ENCODE results near the gene NPIPA3.
"Not testable (repeated sequence)": the region's sequence is repeated elsewhere in the genome, so short reads cannot be mapped to it uniquely, and the experiment has no call there.

DNA sequence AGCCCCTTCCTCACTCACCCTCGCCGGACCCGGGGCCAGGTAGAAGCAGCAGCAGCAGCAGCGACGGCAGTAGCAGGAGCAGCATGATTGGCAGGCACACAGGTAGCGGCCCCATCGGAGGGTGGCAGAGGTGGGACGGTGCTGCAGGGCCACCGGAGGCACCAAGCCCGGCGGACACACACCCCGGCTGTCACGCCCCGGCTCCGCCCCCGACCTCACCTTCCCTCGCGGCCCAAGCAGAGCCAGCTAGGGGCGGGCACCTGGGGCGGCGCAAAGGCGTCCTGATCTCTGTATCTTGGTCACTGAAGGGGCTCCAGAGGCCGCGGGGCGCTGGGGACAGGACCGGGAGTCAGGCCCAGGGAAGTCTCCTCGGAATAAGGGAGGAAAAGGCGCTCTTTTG, 30.0 kb downstream of the NPIPA3 start:
- not testable (repeated sequence) for TF ChIP-seq EZH2phosphoT487 (IDR thresholded peaks at IDR 0.05; ENCODE audit: insufficient read depth, low read depth); EZH2 (IDR thresholded peaks at IDR 0.05; ENCODE audit: insufficient read depth, poor library complexity, severe bottlenecking)
